Kidney (tissue), 14 donors: ENCODE measurements around the gene SDF4. TPM values are rescaled to one million over a fixed set of nuclear protein-coding genes. Genes with fewer than 3 reads are reported as not detected.

Experiments
- DNase-seq, 5 donors: peaks; one replicate each; pipeline ENCODE4 v3.0.0-alpha.2; 2013 to 2020
- FAIRE-seq: peaks from 2 replicates; lab custom pipeline; 2012; peaks lifted over from hg19 to GRCh38; lab: Jason Lieb, UNC
- H3K27ac ChIP-seq, 2 donors: one replicate each; pipeline ENCODE4 v1.7.0; 2013; ENCODE audit warnings: low read depth in 2 of 2, low read length in 2 of 2, inconsistent platforms in 1 of 2
- H3K27me3 ChIP-seq: one replicate; pipeline ENCODE4 v1.7.1; 2013; ENCODE audit warnings: low read length, inconsistent platforms; ENCODE audit not compliant: control insufficient read depth, insufficient read depth
- H3K36me3 ChIP-seq, 3 donors: one replicate each; pipeline versions ENCODE4 v1.7.0 to v1.7.1; 2013; ENCODE audit warnings: low read length in 3 of 3, control low read depth in 1 of 3, inconsistent platforms in 1 of 3; ENCODE audit not compliant: insufficient read depth in 3 of 3, control insufficient read depth in 2 of 3
- H3K4me1 ChIP-seq, 3 donors: one replicate each; pipeline versions ENCODE4 v1.7.0 to v1.7.1; 2013; ENCODE audit warnings: low read length in 3 of 3, inconsistent platforms in 1 of 3, low read depth in 1 of 3; ENCODE audit not compliant: control insufficient read depth in 2 of 3, insufficient read depth in 2 of 3
- H3K4me3 ChIP-seq, 3 donors: one replicate each; pipeline versions ENCODE4 v1.7.0 to v1.8.1; 2013; ENCODE audit warnings: low read length in 3 of 3, control low read depth in 1 of 3, inconsistent platforms in 1 of 3
- H3K9ac ChIP-seq, 3 donors: one replicate each; pipeline versions ENCODE4 v1.7.0 to v1.7.1; 2013; ENCODE audit warnings: low read length in 3 of 3, control low read depth in 1 of 3, inconsistent platforms in 1 of 3
- H3K9me3 ChIP-seq, 3 donors: one replicate each; pipeline versions ENCODE4 v1.7.0 to v1.7.1; 2013; ENCODE audit warnings: low read length in 3 of 3, control low read depth in 1 of 3, inconsistent platforms in 1 of 3; ENCODE audit not compliant: control insufficient read depth in 2 of 3, insufficient read depth in 1 of 3
- CTCF ChIP-seq: IDR thresholded peaks from 3 replicates; pipeline ENCODE4 v1.5.1; 2012; ENCODE audit warnings: mild to moderate bottlenecking, moderate library complexity, borderline replicate concordance; ENCODE audit not compliant: insufficient read depth; ENCODE audit errors: extremely low read depth
- intact Hi-C: fragments of 100-400 bp; cut with DNase I; formaldehyde crosslinking; loops from one replicate; pipeline ENCODE4 v1.11.1; 2022
- polyA plus RNA-seq: library from polyadenylated mRNA; stranded (reverse); fragments of 350-450 nt; fragmentation: Illumina TruSeq; extraction: RNeasy Lipid Tissue Mini Kit (QIAGEN cat#74804); gene quantifications from one replicate; pipeline ENCODE4 v1.2.3, GENCODE V29; 2014; ENCODE audit warnings: low read depth, low replicate concordance; ENCODE audit not compliant: insufficient read depth
- total RNA-seq: library from RNA; stranded (reverse); fragmentation: NEBNext Ultra II Directional; extraction: Animal tissue kit (Norgen Biotek cat#: 25700); gene quantifications from one replicate; pipeline ENCODE4 v1.2.1, GENCODE V29; 2021
- donor health status: control.
- donor health status: control.
- donor health status: control.
- donor health status: control.
- donor health status: control.
- donor health status: DM: yes; HTN: yes; CAD: no.
- donor health status: Normal renal cell carcinoma (clear cell type).

SDF4 gene
- total and polyA plus RNA-seq, 2 donors from 2014 or later: 143 to 160 TPM

GRCh38 chr1:1199141-1199960 lies 32.5 kb downstream of the SDF4 start:
- intact Hi-C loops: no loop called here
- Histone ChIP-seq H3K27me3 (no peaks in the 10 kb centered on the region), H3K9me3 (no peaks in the 10 kb centered on the region), H3K4me1 (no peaks in the 10 kb centered on the region), H3K4me3 (no peak overlapping the region), H3K27ac (no peak overlapping the region), H3K36me3 (no peaks in the 10 kb centered on the region), H3K9ac (no peak overlapping the region)
- DNase-seq (peak in 2 of 5 donors; percentile 54 to 79), FAIRE-seq (no peak)
- no peak for TF ChIP-seq CTCF

DNA sequence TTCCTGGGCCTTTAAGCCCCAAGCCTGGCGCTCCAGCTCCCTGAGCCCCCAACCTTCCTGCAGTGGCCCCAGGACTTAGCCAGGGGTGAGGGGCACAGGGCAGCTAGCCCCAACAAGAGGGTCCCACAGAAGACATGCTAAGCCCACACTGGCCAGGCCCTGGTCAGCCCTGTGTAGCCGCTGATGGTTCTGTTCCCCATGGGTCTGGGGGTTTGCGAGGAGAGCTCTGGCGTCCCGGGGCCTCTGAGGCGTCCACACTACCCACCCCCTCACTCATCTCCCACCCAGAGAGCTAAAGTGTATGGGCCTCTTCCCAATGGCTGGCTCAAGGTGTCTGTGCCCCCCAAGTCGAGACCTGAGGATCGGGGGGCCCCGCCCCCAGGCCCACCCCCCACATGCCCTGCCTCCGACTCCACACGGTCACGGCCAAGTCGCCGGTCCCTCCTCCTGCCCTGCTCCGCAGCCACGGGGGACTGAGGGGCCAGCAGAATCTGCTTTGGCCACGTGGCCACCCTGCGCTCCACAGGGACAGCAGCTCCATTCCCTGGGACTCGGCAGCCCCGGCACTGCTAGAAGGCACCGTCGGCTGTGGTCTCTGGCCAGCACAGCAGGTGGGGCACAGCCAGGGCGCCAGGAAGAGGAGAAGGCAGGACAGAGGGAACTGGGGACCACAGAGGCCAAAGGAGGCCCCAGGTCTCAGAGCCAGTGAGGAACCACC lies 33.2 kb downstream of the SDF4 start:
- Histone ChIP-seq H3K27me3 (no peaks in the 10 kb centered on the region), H3K4me1 (no peaks in the 10 kb centered on the region), H3K4me3 (no peak overlapping the region), H3K36me3 (no peaks in the 10 kb centered on the region), H3K27ac (no peak overlapping the region), H3K9me3 (no peaks in the 10 kb centered on the region), H3K9ac (no peak overlapping the region)
- intact Hi-C loops: no loop called here
- no peak for FAIRE-seq
- peak in 2 of 5 donors; percentile 39 to 71 for DNase-seq
- TF ChIP-seq CTCF: no peak

GRCh38 chr1:1197551-1198422 lies 34.0 kb downstream of the SDF4 start:
- Histone ChIP-seq H3K36me3 (no peaks in the 10 kb centered on the region), H3K4me1 (no peaks in the 10 kb centered on the region), H3K4me3 (no peak overlapping the region), H3K9ac (no peak overlapping the region), H3K9me3 (no peaks in the 10 kb centered on the region), H3K27me3 (no peaks in the 10 kb centered on the region), H3K27ac (no peak overlapping the region)
- DNase-seq (peak in 2 of 5 donors; percentile 40 to 75), FAIRE-seq (no peak)
- no peak for TF ChIP-seq CTCF
- intact Hi-C loops: no loop called here
